HepG2 (cell line): ENCODE data around the gene HDLBP. TPM values are rescaled to one million over a fixed set of nuclear protein-coding genes. Genes with fewer than 3 reads are reported as not detected.

Experiments
- ATAC-seq: fragments of 200-7000 bp; cut with Tn5 transposase; 3 replicates; pipeline ENCODE4 v1.9.1; 2020; ENCODE audit warnings: mild to moderate bottlenecking, moderate library complexity
- BruUV-seq: library from RNA; stranded (reverse); fragments of 400-500 nt; replicated peaks from 2 replicates; lab custom pipeline; 2021; lab: Mats Ljungman, UMichigan
- CTCF ChIA-PET: fragments of 300-600 bp; formaldehyde crosslinking; extraction: SDS; loops from one replicate; lab custom pipeline; 2021; ENCODE audit warnings: low total read pairs, inconsistent platforms, low intra/inter-chr PET ratio; lab: Yijun Ruan, JAX
- POLR2A ChIA-PET: fragments of 350-600 bp; sonication (Branson Sonifier 250); formaldehyde crosslinking; loops from one replicate; lab custom pipeline; 2020; ENCODE audit warnings: antibody characterized with exemption, inconsistent platforms; lab: Yijun Ruan, JAX
- DNase-seq: peaks from one replicate; pipeline ENCODE4 v3.0.0-alpha.2; 2015; ENCODE audit warnings: low spot score
- FAIRE-seq: peaks from 3 replicates; lab custom pipeline; 2011; peaks lifted over from hg19 to GRCh38; lab: Jason Lieb, UNC
- H2AFZ ChIP-seq: one replicate; pipeline ENCODE4 v1.6.1; 2011; ENCODE audit warnings: low read length, inconsistent platforms
- H3K27ac ChIP-seq: fragments of 300-600 bp; 3 replicates; pipeline ENCODE4 v1.8.0; 2011; ENCODE audit warnings: mixed run types, mild to moderate bottlenecking, mixed read lengths, low read length, inconsistent platforms; ENCODE audit not compliant: insufficient read depth; ENCODE audit errors: extremely low read length
- H3K27me3 ChIP-seq, 2 experiments: fragments of 200-600 bp in 1 of 2; 2 replicates in 1 of 2; 3 replicates in 1 of 2; pipeline versions ENCODE4 v1.6.0 to v1.8.0; 2011; ENCODE audit warnings: low read length in 2 of 2, mild to moderate bottlenecking in 2 of 2, moderate library complexity in 2 of 2, inconsistent platforms in 1 of 2; ENCODE audit not compliant: insufficient read depth in 2 of 2, control insufficient read depth in 1 of 2
- H3K36me3 ChIP-seq, 2 experiments: fragments of 200-600 bp in 1 of 2; replicated peaks in 1 of 2; 2 replicates in 1 of 2; 3 replicates in 1 of 2; pipeline versions ENCODE4 v1.5.1 to v1.8.0; 2011; ENCODE audit warnings: low read length in 2 of 2, inconsistent platforms in 1 of 2; ENCODE audit not compliant: insufficient read depth in 2 of 2, control insufficient read depth in 1 of 2
- H3K4me1 ChIP-seq: 2 replicates; pipeline ENCODE4 v1.5.1; 2012; ENCODE audit warnings: low read length, inconsistent platforms; ENCODE audit not compliant: insufficient read depth
- H3K4me2 ChIP-seq: 2 replicates; pipeline ENCODE4 v1.6.0; 2011; ENCODE audit warnings: low read depth, low read length, inconsistent platforms
- H3K4me3 ChIP-seq, 3 experiments: fragments of 200-600 bp in 1 of 3; sonication (generic), shearing (Covaris generic) in 1 of 3; replicated peaks in 1 of 3; 2 replicates each; pipeline ENCODE4 v1.5.1; 2011 to 2016; ENCODE audit warnings: low read length in 3 of 3, inconsistent platforms in 2 of 3, low read depth in 2 of 3, mild to moderate bottlenecking in 2 of 3, control low read depth in 1 of 3, mixed read lengths in 1 of 3; ENCODE audit not compliant: insufficient read depth in 1 of 3
- H3K79me2 ChIP-seq: one replicate; pipeline ENCODE4 v1.6.1; 2011; ENCODE audit warnings: low read length, inconsistent platforms; ENCODE audit not compliant: insufficient read depth
- H3K9ac ChIP-seq: 2 replicates; pipeline ENCODE4 v1.6.0; 2011; ENCODE audit warnings: mild to moderate bottlenecking, low read depth, low read length, inconsistent platforms; ENCODE audit not compliant: insufficient read depth
- H3K9me3 ChIP-seq: 2 replicates; pipeline ENCODE4 v1.5.1; 2012; ENCODE audit warnings: mild to moderate bottlenecking, low read length
- H4K20me1 ChIP-seq: 2 replicates; pipeline ENCODE4 v1.6.0; 2011; ENCODE audit warnings: inconsistent platforms, mild to moderate bottlenecking, low read length, moderate library complexity; ENCODE audit not compliant: insufficient read depth
- BORCS8-MEF2B ChIP-seq: sonication (generic); formaldehyde crosslinking; IDR thresholded peaks from 2 replicates; pipeline ENCODE4 v1.8.0; 2022; ENCODE audit warnings: mild to moderate bottlenecking, missing genetic modification reagents
- CC2D1A ChIP-seq: sonication (generic); formaldehyde crosslinking; IDR thresholded peaks from 2 replicates; pipeline ENCODE4 v1.8.1; 2023; ENCODE audit warnings: mild to moderate bottlenecking, missing genetic modification reagents
- EED ChIP-seq: sonication (generic); formaldehyde crosslinking; IDR thresholded peaks from 2 replicates; pipeline ENCODE4 v1.5.0; 2020; ENCODE audit warnings: mild to moderate bottlenecking, missing genetic modification reagents
- FOXK1 ChIP-seq: sonication (generic); formaldehyde crosslinking; IDR thresholded peaks from 2 replicates; pipeline ENCODE4 v1.4.0; 2020; ENCODE audit warnings: low read depth, missing genetic modification reagents, borderline replicate concordance
- HOXA9 ChIP-seq: sonication (generic); formaldehyde crosslinking; IDR thresholded peaks from 2 replicates; pipeline ENCODE4 v1.8.1; 2022; ENCODE audit warnings: missing genetic modification reagents, mild to moderate bottlenecking, moderate library complexity, borderline replicate concordance
- IKZF1 ChIP-seq: fragments of 450-650 bp; IDR thresholded peaks from 2 replicates; pipeline ENCODE4 v1.7.1; 2016
- MBNL3 ChIP-seq: fragments of 250-450 bp; sonication (Bioruptor Pico); conservative IDR thresholded peaks from 2 replicates; pipeline ENCODE4 v1.8.0; 2022; ENCODE audit warnings: mild to moderate bottlenecking, inconsistent platforms
- TAF1 ChIP-seq: sonication (generic); formaldehyde crosslinking; IDR thresholded peaks from 2 replicates; pipeline ENCODE4 v1.4.0; 2020; ENCODE audit warnings: missing genetic modification reagents
- THAP11 ChIP-seq: IDR thresholded peaks from 2 replicates; pipeline ENCODE4 v1.6.1; 2016; ENCODE audit warnings: missing biosample characterization, missing genetic modification reagents
- XRCC5 ChIP-seq: fragments of 200-400 bp; formaldehyde crosslinking; optimal IDR thresholded peaks from 2 replicates; pipeline ENCODE3; 2017; ENCODE audit warnings: mild to moderate bottlenecking, low read length
- ZHX1 ChIP-seq: sonication (generic); formaldehyde crosslinking; IDR thresholded peaks from 2 replicates; pipeline ENCODE4 v1.8.1; 2022; ENCODE audit warnings: low read depth, mild to moderate bottlenecking, missing genetic modification reagents
- ZNF232 ChIP-seq: sonication (generic); formaldehyde crosslinking; IDR thresholded peaks from 2 replicates; pipeline ENCODE4 v1.4.0; 2020; ENCODE audit warnings: missing genetic modification reagents, borderline replicate concordance
- ZNF547 ChIP-seq: sonication (generic); formaldehyde crosslinking; IDR thresholded peaks from 2 replicates; pipeline ENCODE4 v1.5.1; 2020; ENCODE audit warnings: mild to moderate bottlenecking, missing genetic modification reagents
- ZNF552 ChIP-seq: sonication (generic); formaldehyde crosslinking; IDR thresholded peaks from 2 replicates; pipeline ENCODE4 v1.9.0; 2022; ENCODE audit warnings: missing genetic modification reagents, mild to moderate bottlenecking, borderline replicate concordance
- ZNF7 ChIP-seq: IDR thresholded peaks from 2 replicates; pipeline ENCODE4 v1.6.1; 2016; ENCODE audit warnings: missing biosample characterization, missing genetic modification reagents
- ZNF790 ChIP-seq: sonication (generic); formaldehyde crosslinking; IDR thresholded peaks from 2 replicates; pipeline ENCODE4 v1.8.0; 2022; ENCODE audit warnings: missing genetic modification reagents, mild to moderate bottlenecking, borderline replicate concordance
- ZNF850 ChIP-seq: sonication (generic); formaldehyde crosslinking; conservative IDR thresholded peaks from 2 replicates; pipeline ENCODE4 v1.9.0; 2021; ENCODE audit warnings: mild to moderate bottlenecking, missing genetic modification reagents
- WGBS: methylation state at CpG from one replicate; pipeline ENCODE4 v1.1.6; 2017; ENCODE audit warnings: low lambda C conversion rate; 5-methylcytosine and 5-hydroxymethylcytosine counted together
- in situ Hi-C: cut with HindIII; loops from 2 replicates; pipeline ENCODE4 v1.10.0; 2017; ENCODE audit warnings: low pct_unique_long_range_greater_than_20kb; ENCODE audit not compliant: extremely low pct_ligation_motif_present
- intact Hi-C: fragments of 100-400 bp; cut with micrococcal nuclease; formaldehyde crosslinking; loops from one replicate; pipeline ENCODE4 v1.10.0; 2022; ENCODE audit not compliant: unreplicated experiment
- polyA plus RNA-seq, 8 experiments: library from polyadenylated mRNA; depleted of rRNA in 3 of 8; stranded (reverse) in 7 of 8; unstranded in 1 of 8; fragments of >200 nt; fragmentation: Illumina TruSeq in 4 of 8; extraction: Trizol in 4 of 8; gene quantifications; 2 replicates each; pipeline versions ENCODE4 v1.2.1 to v1.2.3, GENCODE V29; 2011 to 2016; ENCODE audit warnings: low read depth in 4 of 8, missing spikeins in 1 of 8, mixed read lengths in 1 of 8; ENCODE audit not compliant: insufficient read depth in 1 of 8
- total RNA-seq, 5 experiments: library from RNA; depleted of rRNA; stranded (reverse); fragments of >200 nt; fragmentation: Illumina TruSeq; extraction: Trizol; gene quantifications; 2 replicates each; pipeline ENCODE4 v1.2.3, GENCODE V29; 2016; ENCODE audit warnings: low read depth in 1 of 5
- TF ChIP-seq, protein P1 (sequence below): sonication (generic); formaldehyde crosslinking; IDR thresholded peaks from 2 replicates; pipeline ENCODE4 v1.5.1; 2020; ENCODE audit warnings: mild to moderate bottlenecking, moderate library complexity, missing genetic modification reagents

HDLBP gene
- total and polyA plus RNA-seq, 2 of the 13 experiments (the other 11 are each of a cell fraction or from before 2014, with no cell fraction given): 464 to 707 TPM

- TF ChIP-seq HOXA9 (CRISPR knock-in tag): no peak
These were observed 41.3 kb downstream of the HDLBP start (continued) for GRCh38 chr2:241274127-241274526.

DNA sequence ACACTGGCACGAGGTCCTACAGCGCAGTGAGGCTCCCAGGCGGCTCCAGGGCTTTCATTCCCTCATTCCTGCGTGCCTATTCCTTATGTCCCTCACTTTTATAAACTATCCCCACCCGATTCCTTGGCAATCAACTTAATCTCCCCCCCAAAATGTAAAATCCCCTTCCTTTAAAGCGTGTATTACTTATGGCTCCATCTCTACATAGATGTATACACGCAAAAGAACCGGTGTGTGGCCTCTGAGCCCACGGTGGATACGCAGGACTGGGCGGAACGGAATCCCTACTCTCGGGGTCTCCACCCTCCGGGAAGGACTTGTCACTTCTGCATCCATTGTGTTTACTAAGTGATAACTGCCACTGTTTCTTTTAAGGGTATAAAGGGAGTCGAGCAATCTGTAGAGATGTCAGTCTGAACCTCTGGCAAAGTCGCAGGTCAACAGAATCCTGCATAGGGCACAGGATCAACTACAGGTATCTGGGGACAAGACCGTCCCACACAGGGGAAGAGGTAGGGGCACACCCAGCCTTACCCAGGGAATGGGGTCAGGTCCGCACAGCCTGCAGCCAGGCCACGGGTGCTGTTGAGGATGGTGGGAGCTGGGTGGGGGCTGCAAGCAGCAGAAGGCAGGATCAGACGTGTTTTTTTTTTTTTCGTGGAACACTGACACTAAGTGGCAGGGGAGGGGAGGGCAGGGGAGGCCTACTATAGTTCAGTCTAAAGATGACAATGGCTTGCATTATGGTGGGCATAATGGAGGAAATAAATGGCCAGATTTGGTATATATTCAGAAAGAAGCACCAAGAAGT lies 42.1 kb downstream of the HDLBP start:
- peak; percentile 29 for ATAC-seq
- TSS peak; percentile 73 for BruUV-seq
- TF ChIP-seq FOXK1 (CRISPR knock-in tag) (no peak), ZHX1 (CRISPR knock-in tag) (no peak), ZNF790 (CRISPR knock-in tag) (no peak), THAP11 (0 out of 2 replicates have a peak, but pooled peaks have one; percentile 0), ZNF7 (CRISPR knock-in tag) (no peak), ZNF552 (CRISPR knock-in tag) (no peak), EED (CRISPR knock-in tag) (no peak), ZNF232 (CRISPR knock-in tag) (no peak), BORCS8-MEF2B (CRISPR knock-in tag) (no peak), TAF1 (CRISPR knock-in tag) (peak; percentile 4; the same call in 1 of the 2 replicates), CC2D1A (no peak), IKZF1 (no peak), MBNL3 (no peak), ZNF547 (0 out of 2 replicates have a peak, but pooled peaks have one; percentile 60), XRCC5 (peak; percentile 25), ZNF850 (CRISPR knock-in tag) (no peak)
- TF ChIP-seq, protein P1, sequence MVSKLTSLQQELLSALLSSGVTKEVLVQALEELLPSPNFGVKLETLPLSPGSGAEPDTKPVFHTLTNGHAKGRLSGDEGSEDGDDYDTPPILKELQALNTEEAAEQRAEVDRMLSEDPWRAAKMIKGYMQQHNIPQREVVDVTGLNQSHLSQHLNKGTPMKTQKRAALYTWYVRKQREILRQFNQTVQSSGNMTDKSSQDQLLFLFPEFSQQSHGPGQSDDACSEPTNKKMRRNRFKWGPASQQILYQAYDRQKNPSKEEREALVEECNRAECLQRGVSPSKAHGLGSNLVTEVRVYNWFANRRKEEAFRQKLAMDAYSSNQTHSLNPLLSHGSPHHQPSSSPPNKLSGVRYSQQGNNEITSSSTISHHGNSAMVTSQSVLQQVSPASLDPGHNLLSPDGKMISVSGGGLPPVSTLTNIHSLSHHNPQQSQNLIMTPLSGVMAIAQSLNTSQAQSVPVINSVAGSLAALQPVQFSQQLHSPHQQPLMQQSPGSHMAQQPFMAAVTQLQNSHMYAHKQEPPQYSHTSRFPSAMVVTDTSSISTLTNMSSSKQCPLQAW (CRISPR knock-in tag): no peak

More for the DNA sequence above, 42.1 kb downstream of the HDLBP start:
- intact Hi-C loops: loop anchor here (2.0 to 10.0 kb wide), 2 partner anchors 41 to 81 kb away; partner anchors contain the start of genes FARP2, HDLBP and SEPTIN2
- Histone ChIP-seq H3K9ac (peak overlapping the region; percentile 97), H3K9me3 (no peaks in the 10 kb centered on the region), H3K79me2 (peaks cover 94% of the 10 kb centered on the region), H2AFZ (no peak overlapping the region), H3K27ac (peak overlapping the region; percentile 62), H3K27me3 (no peaks in the 10 kb centered on the region; a peak in 1 of 5 replicates), H3K36me3 (peaks cover 9 to 11% of the 10 kb centered on the region in 2 experiments), H3K4me3 (peak overlapping the region; percentile 76 to 91 (median 80)), H4K20me1 (peaks cover 38% of the 10 kb centered on the region), H3K4me2 (peak overlapping the region; percentile 91), H3K4me1 (peaks cover 59% of the 10 kb centered on the region)
- DNase-seq: no peak
- ChIA-PET POLR2A (no interaction called here), CTCF (no interaction called here)
- WGBS: 81% methylated on average over 21 of the region's 21 CpGs
- in situ Hi-C loops: no loop called here
- FAIRE-seq: no peak
